GM12878 (cell line): ENCODE data around the gene CNNM2. TPM values are rescaled to one million over a fixed set of nuclear protein-coding genes. Genes with fewer than 3 reads are reported as not detected.

Source experiments
- ATAC-seq: fragments of 200-7000 bp; cut with Tn5 transposase; 3 replicates; pipeline ENCODE4 v1.9.1; 2020; ENCODE audit warnings: mild to moderate bottlenecking, moderate library complexity
- BruUV-seq: library from RNA; stranded (reverse); fragments of 400-500 nt; replicated peaks from 2 replicates; lab custom pipeline; 2021; lab: Mats Ljungman, UMichigan
- CTCF ChIA-PET: fragments of 300-600 bp; sonication (Branson Sonifier 250); formaldehyde crosslinking; extraction: SDS; loops from one replicate; lab custom pipeline; 2021; ENCODE audit warnings: inconsistent platforms; lab: Yijun Ruan, JAX
- POLR2A ChIA-PET: fragments of 350-600 bp; formaldehyde crosslinking; extraction: SDS; loops from one replicate; lab custom pipeline; 2021; ENCODE audit warnings: inconsistent platforms; lab: Charles Lee
- RAD21 ChIA-PET: fragments of 300-600 bp; sonication (Branson Sonifier 250); formaldehyde crosslinking; loops from one replicate; lab custom pipeline; 2023; ENCODE audit warnings: antibody characterized with exemption; ENCODE audit not compliant: unreplicated experiment; lab: Charles Lee
- SMC1A ChIA-PET: fragments of 300-600 bp; sonication (Branson Sonifier 250); formaldehyde crosslinking; loops from one replicate; lab custom pipeline; 2023; ENCODE audit not compliant: unreplicated experiment, uncharacterized antibody; lab: Charles Lee
- DNase-seq: peaks from one replicate; pipeline ENCODE4 v3.0.0-alpha.2; 2011; ENCODE audit warnings: low read depth, low spot score
- FAIRE-seq: peaks from 3 replicates; lab custom pipeline; 2011; peaks lifted over from hg19 to GRCh38; lab: Jason Lieb, UNC
- H2AFZ ChIP-seq: 2 replicates; pipeline ENCODE4 v1.6.0; 2011; ENCODE audit warnings: low read depth, low read length, control low read depth; ENCODE audit not compliant: control insufficient read depth
- H3K27ac ChIP-seq: 2 replicates; pipeline ENCODE4 v1.5.1; 2011; ENCODE audit warnings: control low read depth; ENCODE audit not compliant: control insufficient read depth, insufficient read depth
- H3K27me3 ChIP-seq, 2 experiments: replicated peaks in 1 of 2; 2 replicates each; pipeline versions ENCODE4 v1.6.0 to v1.6.1; 2011; ENCODE audit warnings: low read length in 1 of 2; ENCODE audit not compliant: control insufficient read depth in 2 of 2, insufficient read depth in 2 of 2
- H3K36me3 ChIP-seq, 2 experiments: 2 replicates each; pipeline ENCODE4 v1.5.1; 2011; ENCODE audit warnings: low read length in 1 of 2; ENCODE audit not compliant: control insufficient read depth in 2 of 2, insufficient read depth in 2 of 2
- H3K4me1 ChIP-seq: 2 replicates; pipeline ENCODE4 v1.6.1; 2011; ENCODE audit warnings: mild to moderate bottlenecking, low read length, moderate library complexity, mixed read lengths; ENCODE audit not compliant: control insufficient read depth, insufficient read depth
- H3K4me2 ChIP-seq: 2 replicates; pipeline ENCODE4 v1.6.0; 2011; ENCODE audit warnings: control low read depth; ENCODE audit not compliant: control insufficient read depth, insufficient read depth
- H3K4me3 ChIP-seq: fragments of 200-600 bp; sonication (generic); 2 replicates; pipeline ENCODE4 v1.5.1; 2016
- H3K79me2 ChIP-seq: 2 replicates; pipeline ENCODE4 v1.6.0; 2011; ENCODE audit warnings: low read length; ENCODE audit not compliant: control insufficient read depth, insufficient read depth
- H3K9ac ChIP-seq: 2 replicates; pipeline ENCODE4 v1.8.0; 2011; ENCODE audit warnings: low read length, control low read depth, mixed read lengths; ENCODE audit not compliant: control insufficient read depth, insufficient read depth
- H3K9me3 ChIP-seq: replicated peaks from 3 replicates; pipeline ENCODE4 v1.5.1; 2011; ENCODE audit warnings: mild to moderate bottlenecking, low read length; ENCODE audit not compliant: control insufficient read depth, insufficient read depth
- H4K20me1 ChIP-seq: 2 replicates; pipeline ENCODE4 v1.6.0; 2011; ENCODE audit not compliant: control insufficient read depth, insufficient read depth
- DPF2 ChIP-seq: fragments of 450-650 bp; IDR thresholded peaks from 2 replicates; pipeline ENCODE4 v1.6.1; 2017; ENCODE audit warnings: mild to moderate bottlenecking
- EP300 ChIP-seq, 2 experiments: fragments of 150-350 bp in 1 of 2; IDR thresholded peaks; 2 replicates each; pipeline ENCODE4 v1.6.1; 2011 to 2012; ENCODE audit warnings: low read depth in 2 of 2, low read length in 2 of 2, borderline replicate concordance in 1 of 2, improper control_type of control experiment in 1 of 2, inconsistent platforms in 1 of 2; ENCODE audit not compliant: control insufficient read depth in 1 of 2
- GABPA ChIP-seq: IDR thresholded peaks from 2 replicates; pipeline ENCODE4 v1.6.1; 2014; ENCODE audit warnings: antibody characterized with exemption, low read depth, mild to moderate bottlenecking, inconsistent platforms
- IKZF1 ChIP-seq: fragments of 450-650 bp; conservative IDR thresholded peaks from 2 replicates; pipeline ENCODE4 v1.6.1; 2017; ENCODE audit warnings: antibody characterized with exemption, mild to moderate bottlenecking
- IKZF2 ChIP-seq, 2 experiments: fragments of 450-650 bp; IDR thresholded peaks; 2 replicates each; pipeline ENCODE4 v1.6.1; 2017; ENCODE audit warnings: mild to moderate bottlenecking in 2 of 2, moderate library complexity in 2 of 2
- NKRF ChIP-seq: fragments of 450-650 bp; conservative IDR thresholded peaks from 2 replicates; pipeline ENCODE4 v1.6.1; 2017; ENCODE audit warnings: mild to moderate bottlenecking, moderate library complexity
- NR2F1 ChIP-seq: fragments of 450-650 bp; conservative IDR thresholded peaks from 2 replicates; pipeline ENCODE4 v1.6.1; 2017; ENCODE audit warnings: mild to moderate bottlenecking
- SPI1 ChIP-seq: IDR thresholded peaks from 2 replicates; pipeline ENCODE4 v1.6.1; 2011; ENCODE audit warnings: low read depth, mild to moderate bottlenecking, low read length, moderate library complexity, borderline replicate concordance; ENCODE audit not compliant: insufficient read depth
- ZZZ3 ChIP-seq: IDR thresholded peaks from 2 replicates; pipeline ENCODE4 v1.6.1; 2011; ENCODE audit warnings: low read depth; ENCODE audit not compliant: control insufficient read depth, insufficient read length
- WGBS: methylation state at CpG from one replicate; pipeline ENCODE4 v1.1.6; 2016; ENCODE audit warnings: low lambda C conversion rate; ENCODE audit not compliant: insufficient replicate concordance, insufficient coverage; ENCODE audit errors: missing lambda C conversion rate; 5-methylcytosine and 5-hydroxymethylcytosine counted together
- in situ Hi-C: fragments of 300-500 bp; cut with MboI; formaldehyde crosslinking; loops from 9 replicates; pipeline ENCODE4 v1.14.3; 2018; ENCODE audit warnings: mixed read lengths
- intact Hi-C: fragments of 100-400 bp; cut with micrococcal nuclease; formaldehyde crosslinking; loops from one replicate; pipeline ENCODE4 v1.14.2; 2022; ENCODE audit not compliant: unreplicated experiment
- polyA plus RNA-seq, 11 experiments: library from polyadenylated mRNA; depleted of rRNA in 4 of 11; unstranded in 6 of 11; stranded (reverse) in 5 of 11; fragments of >200 nt; fragmentation: Nextera tagmentation in 4 of 11; fragmentation: Illumina TruSeq in 1 of 11; extraction: Ambion mirVana in 4 of 11; extraction: Trizol in 1 of 11; gene quantifications; 1 replicate in 1 of 11; 2 replicates in 10 of 11; pipeline versions ENCODE4 v1.2.1 to v1.2.3, GENCODE V29; 2011 to 2016; ENCODE audit warnings: inconsistent platforms in 2 of 11, missing spikeins in 2 of 11, low read depth in 1 of 11
- total RNA-seq, 4 experiments: library from RNA; depleted of rRNA in 3 of 4; stranded (reverse); fragments of >200 nt in 3 of 4; fragmentation: Illumina TruSeq in 1 of 4; extraction: Trizol in 1 of 4; gene quantifications; 2 replicates each; pipeline versions ENCODE4 v1.2.1 to v1.2.3, GENCODE V29; 2013 to 2021

CNNM2 gene
- total and polyA plus RNA-seq, 10 of the 15 experiments (the other 5 are each of a cell fraction or from before 2014, with no cell fraction given): 0.18 to 7.3 (median 2.5) TPM

DNA sequence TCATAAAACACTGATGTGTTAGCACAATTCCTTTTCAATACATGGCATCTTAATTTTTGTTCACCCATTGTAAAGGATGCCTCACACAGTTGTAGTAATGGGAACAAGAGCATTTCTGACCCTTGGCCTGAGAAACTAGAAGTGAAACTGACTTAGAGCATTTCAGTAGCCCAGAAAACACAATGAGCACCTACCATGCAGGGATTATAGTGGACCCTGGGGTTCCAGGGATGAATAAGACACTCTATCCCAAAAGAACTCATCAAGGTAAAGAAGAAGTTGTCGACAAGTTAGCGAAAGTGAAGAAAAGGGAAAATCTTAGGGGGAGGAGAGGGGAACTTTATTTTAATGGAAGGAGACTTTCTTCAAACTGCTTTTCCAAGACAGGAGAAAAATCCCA lies 149.4 kb downstream of the CNNM2 start:
- Histone ChIP-seq H3K4me3 (no peak overlapping the region), H3K79me2 (no peaks in the 10 kb centered on the region), H2AFZ (no peak overlapping the region)
- CTCF ChIA-PET: interaction anchor here (0.9 to 12.0 kb wide), 10 partner anchors 10 to 267 kb away, joined by 3 to 174 read pairs (median 8); partner anchors contain the start of gene CNNM2
- in situ Hi-C loops: loop anchor here (5.0 kb wide), 2 partner anchors 150 to 235 kb away; partner anchors contain the start of gene CNNM2
- TF ChIP-seq NR2F1 (peak; percentile 91), GABPA (no peak), IKZF1 (peak; percentile 51), SPI1 (peak; percentile 43; the same call in 1 of the 2 replicates), EP300 (IDR thresholded peaks at IDR 0.05; ENCODE audit: borderline replicate concordance in 1 of 2, control insufficient read depth in 1 of 2, low read depth in 2 of 2, low read length in 2 of 2) (no peak), DPF2 (peak; percentile 53; the same call in 1 of the 2 replicates), ZZZ3 (no peak), IKZF2 (IDR thresholded peaks at IDR 0.05) (peak; percentile 51 to 64), NKRF (no peak)
- TF ChIP-seq, all 136 proteins: peak for 5
- Histone ChIP-seq H3K9ac (no peak overlapping the region), H3K27ac (no peak overlapping the region), H3K36me3 (no peaks in the 10 kb centered on the region; a peak in 1 of 4 replicates), H3K4me2 (peak overlapping the region; percentile 13; the same call in 1 of the 2 replicates), H3K9me3 (no peaks in the 10 kb centered on the region), H4K20me1 (no peaks in the 10 kb centered on the region), H3K4me1 (peaks cover 37% of the 10 kb centered on the region), H3K27me3 (no peaks in the 10 kb centered on the region)
- ChIA-PET POLR2A (interaction anchor here (1.0 to 2.2 kb wide), 3 partner anchors 13 to 150 kb away, joined by 5 to 7 read pairs (median 5); partner anchors contain the start of gene CNNM2), RAD21 (interaction anchor here (0.8 to 3.2 kb wide), 6 partner anchors 10 to 177 kb away, joined by 3 to 49 read pairs (median 6); partner anchors contain the start of gene CNNM2), SMC1A (interaction anchor here (0.7 to 8.1 kb wide), 6 partner anchors 12 to 177 kb away, joined by 3 to 164 read pairs (median 4); partner anchors contain the start of gene CNNM2)
- ATAC-seq (peak; percentile 69), FAIRE-seq (peak; percentile 7), DNase-seq (no peak)
- WGBS: 84% methylated on average over 2 of the region's 2 CpGs
- intact Hi-C loops: loop anchor here (10.0 kb wide), 1 partner anchor 343 kb away; no protein-coding TSS in a partner anchor
- no TSS peak for BruUV-seq
